HG03575 (cell line): Measurements from ENCODE around the gene TNS3.

Experiments used
- ATAC-seq: cut with Tn5 transposase; IDR thresholded peaks from one replicate; pipeline ENCODE4 v1.9.1; 2021; ENCODE audit not compliant: unreplicated experiment, insufficient number of reproducible peaks, low FRiP score; ENCODE audit errors: extremely low read depth

Gene TNS3

DNA sequence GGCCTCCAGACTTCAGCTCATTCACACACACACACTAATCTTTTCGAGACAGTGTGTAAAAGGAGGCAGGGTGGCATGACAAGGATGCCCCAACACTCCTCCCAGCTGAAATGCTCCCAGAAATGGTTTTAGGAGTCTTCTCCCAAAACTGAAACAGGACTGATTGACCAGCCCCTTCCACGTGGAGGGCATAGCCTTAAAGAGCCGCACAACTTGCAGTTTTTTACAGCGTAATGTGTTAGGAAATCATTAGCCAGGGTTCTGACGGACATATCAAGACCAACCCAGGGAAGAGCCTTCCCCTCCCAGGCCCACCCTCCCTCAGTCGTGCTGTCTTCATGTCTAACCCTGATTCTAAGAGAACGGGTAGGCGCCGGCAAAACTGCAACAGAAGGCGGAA lies 224.6 kb downstream of the TNS3 start:
- ATAC-seq = no peak

DNA sequence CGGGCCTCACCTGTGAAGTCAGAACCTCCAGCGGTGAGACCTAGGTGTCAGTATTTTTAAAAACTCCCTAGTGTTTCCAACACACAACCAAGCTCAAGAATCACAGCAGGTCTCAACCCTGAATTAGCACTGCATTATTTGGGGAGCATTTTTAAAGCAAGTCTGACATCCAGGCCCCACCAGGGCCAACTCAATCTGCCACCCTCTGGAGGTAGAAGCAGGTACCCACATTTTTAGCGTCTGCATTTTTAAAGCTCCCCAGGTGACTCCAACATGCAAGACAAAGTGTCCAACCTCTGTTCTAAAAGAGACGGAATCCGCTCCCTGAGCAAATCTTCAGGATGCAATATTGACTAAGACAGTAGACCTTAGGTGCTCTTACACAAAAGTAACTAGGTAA lies 225.7 kb downstream of the TNS3 start:
- ATAC-seq = no peak

DNA sequence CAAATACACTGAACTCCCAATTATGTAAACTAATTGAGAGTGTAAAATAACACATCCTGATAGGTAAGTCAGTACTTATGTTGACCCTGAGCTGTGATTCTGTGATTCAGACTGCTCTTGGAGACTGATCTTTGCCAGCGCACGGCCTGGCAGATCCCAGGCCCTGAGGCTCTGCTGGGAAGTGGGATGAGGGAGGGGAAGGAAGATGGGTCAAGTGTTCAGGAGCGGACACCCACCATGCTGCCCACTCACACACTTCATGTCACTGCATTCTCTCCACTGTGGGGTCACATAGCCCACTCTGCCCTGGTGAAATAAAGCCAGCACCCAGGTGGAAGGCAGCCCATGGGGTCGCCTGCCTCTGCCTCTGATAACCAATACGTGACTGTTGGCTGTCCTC lies 226.2 kb downstream of the TNS3 start:
- no peak for ATAC-seq

DNA sequence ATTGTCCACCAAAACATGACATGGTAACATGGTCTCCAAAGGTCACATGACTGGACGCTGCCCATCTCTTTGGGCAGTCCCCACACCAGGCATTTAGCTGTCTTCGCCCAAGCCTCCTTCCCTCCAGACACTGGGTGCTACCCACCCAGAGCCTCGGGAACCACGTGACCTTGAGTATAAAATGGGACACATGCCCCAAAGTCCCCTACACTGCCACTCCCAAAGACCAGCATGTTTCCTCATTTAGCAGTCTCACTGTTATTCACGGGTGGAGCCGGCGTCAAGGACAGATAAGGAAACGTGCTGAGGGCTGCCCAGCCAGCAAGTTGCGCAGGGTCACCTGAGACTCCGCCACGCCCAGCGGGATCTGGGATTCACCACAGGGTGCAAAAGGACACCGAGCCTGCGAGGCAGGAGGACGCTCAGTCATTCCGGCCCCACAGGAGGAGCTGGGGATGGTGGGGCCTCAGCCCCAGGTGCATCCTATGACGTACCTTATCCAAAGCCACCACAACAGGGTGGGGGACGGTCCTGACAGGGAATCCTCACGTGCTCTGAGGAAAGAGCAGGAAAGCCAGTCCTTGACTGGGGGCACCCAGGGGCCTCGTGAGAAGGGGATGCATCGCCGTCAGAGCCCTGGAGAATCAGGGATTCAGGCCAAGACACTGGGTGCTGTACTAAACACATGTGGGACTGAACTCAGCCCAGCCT lies 226.9 kb downstream of the TNS3 start:
- no peak for ATAC-seq

DNA sequence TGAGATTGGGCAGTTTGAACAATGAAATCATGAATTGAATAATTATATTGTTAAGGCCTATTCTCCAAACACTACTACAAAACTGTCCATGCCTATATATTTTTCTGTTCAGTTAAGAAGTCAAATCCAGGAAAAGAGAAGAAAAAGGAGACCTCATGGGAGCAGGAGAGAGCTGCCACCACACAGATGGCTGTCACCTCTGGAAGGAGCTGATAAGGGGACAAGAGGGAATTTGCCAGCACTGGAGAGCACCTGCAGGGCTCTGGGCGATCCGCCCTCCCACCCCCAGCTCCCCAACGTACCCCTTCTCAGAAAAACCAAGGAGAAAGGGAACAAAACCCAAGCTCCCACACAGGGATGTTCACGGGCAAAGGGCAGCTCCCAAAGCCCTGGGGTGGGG lies 227.8 kb downstream of the TNS3 start:
- ATAC-seq = no peak

DNA sequence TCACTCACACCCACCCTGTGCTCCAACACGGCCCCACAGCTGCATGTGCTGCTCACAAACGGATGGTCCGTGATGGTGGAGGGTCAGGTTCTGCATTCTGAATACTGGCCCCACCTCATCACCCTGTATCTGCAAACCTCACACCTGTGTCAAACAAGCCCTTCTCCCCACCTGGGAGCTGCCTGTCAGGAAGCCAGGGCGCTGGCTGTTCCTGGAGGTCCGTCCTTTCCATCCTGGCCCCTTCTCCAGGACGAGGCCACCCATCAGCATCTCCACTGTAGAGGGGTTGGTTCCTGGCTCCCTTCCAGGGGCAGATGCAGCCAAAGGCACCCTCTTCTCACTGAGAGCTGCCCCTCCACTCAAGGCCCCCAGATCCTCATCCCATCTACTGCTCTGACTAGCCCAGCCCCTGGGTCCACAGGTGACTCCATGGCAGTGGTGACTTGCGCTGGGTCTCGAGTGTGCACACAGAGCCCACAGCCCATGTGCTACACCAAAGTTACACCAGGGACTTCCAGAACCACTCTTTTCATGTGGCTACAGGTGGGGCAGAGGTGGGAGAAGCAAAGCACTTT lies 229.4 kb downstream of the TNS3 start:
- ATAC-seq = no peak

DNA sequence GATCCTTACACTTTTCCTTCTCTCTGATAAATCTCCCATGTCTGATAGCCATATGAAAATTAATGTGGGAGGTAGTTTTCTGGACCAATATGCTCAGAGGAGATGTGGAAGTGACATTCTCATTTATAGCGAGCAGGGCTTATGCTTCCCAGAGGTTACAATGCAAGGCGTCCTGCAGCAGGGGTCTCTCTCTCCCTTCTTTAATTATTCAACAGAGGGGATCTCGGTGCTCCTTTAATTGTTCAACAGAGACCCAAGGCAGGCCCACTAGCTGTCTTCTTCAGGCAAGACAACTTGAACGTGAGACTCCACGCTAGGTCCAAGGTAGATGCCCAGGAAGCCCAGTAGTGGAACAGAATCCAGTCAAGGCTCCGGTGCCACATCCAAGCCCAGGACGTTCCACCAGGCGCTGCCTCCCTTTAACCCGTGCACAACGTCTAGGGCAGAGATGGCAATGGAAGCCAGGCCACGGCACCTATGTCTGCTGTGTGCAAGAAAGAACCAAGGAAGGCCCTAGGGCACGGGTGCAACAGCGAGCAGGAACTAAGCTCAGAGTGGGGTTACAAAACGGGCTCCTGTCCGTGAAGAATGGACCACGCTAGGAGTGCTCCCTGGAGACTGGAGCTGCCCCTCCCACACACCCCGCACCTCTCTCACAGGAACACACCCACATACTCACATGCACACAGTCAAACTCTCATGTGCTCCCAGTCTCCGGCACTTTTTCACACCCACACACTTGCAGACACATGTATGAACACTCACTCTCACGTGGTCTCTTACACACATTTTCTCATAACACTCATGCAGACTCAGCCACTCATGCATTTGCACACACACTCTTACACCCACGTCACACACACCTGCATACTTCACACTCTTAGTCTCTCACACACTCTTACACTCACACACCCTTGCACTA lies 230.4 kb downstream of the TNS3 start:
- no peak for ATAC-seq

DNA sequence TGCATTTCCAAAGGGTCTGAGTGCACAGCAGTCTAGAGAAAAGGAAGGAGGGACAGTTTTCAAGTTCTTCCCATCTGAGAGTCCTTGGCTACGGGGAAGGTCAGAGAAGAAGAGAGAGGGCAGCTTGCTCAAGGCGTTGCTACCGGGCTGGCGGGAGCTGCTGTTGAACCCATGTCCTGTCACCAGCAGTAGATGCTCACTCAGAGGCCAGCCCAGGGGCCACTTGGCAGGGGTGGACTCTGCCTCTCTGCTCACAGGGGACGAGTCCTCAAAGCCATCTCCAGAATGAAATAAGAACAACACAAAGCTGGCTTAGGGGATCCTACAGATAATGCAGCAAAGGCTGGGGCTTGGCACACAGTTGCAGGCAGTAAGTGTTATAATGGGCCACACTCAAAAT lies 231.5 kb downstream of the TNS3 start:
- no peak for ATAC-seq

DNA sequence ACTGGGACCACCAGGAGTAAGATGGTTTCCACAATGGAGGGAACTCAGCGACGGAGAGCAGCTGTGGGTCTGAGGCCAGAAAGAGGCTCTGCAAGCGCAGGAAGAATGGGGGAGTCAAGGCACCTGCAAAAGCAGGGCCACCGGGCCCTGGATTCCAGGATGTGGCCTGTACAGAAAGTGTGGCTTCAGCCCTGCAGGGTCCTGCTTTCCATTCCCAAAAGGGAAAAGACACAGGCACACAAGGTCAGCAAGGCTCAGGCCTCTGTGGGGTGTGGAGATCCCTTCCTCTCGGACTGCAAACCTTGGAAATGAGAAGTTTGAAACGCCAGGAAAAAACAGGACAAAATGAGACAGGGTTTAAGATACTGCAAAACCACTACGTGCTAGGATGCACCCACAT lies 232.5 kb downstream of the TNS3 start:
- ATAC-seq = no peak

DNA sequence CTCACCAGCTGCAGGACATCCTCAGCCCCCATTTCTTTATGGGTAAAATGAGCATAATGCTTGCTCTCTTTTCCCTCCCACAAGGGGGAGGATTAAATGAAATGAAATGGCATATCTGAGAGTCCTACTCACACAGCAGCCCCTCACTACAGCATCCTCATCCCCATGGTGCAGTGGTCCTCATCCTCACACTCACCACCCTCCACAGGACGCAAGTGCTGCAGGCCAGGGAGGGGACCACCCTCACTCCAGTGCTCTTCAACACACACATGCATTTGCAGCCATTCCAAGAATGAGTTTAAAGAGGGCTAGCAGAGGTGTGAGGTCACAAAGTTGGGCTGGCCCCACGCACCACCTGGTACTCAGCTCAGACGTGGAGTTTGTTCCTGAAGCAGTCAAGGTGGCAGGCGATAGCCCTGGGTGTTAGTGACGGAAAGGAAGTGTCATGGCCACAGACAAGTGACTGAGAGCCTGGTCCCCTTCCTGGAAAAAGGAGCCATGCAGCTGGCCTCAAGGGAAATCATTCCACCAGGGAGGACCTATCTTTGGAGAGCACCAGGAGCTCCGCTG lies 234.0 kb downstream of the TNS3 start:
- no peak for ATAC-seq

DNA sequence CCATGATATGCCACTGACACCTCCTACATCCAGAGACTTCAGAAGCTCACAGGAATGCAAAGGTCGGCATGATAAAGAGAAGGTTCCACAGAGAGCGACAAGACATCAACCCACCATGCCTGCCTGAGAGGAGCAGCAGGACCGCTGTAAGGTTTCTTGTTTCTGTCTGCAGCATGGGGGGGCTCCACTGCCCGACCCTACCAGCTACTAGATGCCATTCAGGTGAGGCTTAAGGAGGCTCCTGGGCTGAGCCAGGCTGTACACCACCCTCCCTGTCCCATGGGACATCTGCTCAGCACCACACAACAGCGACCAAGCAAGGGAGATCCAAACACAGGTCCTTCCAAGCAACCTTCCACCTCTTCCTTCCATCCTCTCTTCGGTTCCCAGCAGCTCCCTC lies 234.6 kb downstream of the TNS3 start:
- ATAC-seq = no peak

DNA sequence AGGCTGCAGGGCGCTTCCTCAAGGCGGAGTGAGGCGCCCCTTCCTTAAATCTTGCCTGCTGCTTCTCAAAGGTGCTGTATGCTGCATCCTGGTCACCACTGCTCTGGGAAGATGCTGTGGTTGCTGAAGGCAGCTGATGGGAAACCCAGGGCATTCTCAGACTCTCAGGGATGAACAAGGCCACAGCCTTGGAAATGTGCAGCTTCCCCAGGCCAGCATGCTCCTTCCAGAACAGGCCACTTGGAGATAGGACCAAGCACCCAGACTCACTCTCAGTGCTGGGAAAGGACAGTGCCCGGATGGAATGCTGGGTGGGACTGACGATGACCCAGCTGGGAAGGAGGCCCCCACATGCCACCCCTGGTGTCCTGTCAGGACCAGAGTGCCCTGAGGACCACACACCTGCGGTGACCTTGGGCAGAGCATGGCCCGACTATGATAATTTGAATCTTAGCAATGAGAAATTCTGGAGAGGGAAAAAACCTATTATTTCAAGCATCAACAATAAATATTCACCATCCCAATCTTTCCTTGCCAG lies 235.5 kb downstream of the TNS3 start:
- no peak for ATAC-seq

DNA sequence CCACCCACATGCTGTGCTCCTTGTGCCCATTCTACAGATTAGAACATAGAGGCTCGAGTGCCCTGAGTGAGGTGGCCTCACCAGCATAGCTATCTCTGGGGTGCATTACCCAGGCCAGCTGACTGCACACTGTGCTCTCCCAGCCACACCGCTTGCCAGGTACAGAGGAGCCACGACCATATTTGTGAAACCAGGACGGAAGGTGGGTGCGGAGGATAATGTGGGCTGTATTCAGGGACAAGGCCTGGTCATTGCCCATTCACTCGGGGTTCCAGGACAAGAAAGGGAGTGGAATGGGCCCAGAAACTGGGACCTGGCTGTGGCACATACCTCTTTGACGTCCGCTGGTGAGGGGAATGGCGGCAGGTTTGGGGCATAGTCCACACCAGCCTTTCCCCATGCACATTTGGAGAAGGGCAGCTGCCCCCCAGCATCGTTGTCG lies 236.0 kb downstream of the TNS3 start:
- no peak for ATAC-seq

DNA sequence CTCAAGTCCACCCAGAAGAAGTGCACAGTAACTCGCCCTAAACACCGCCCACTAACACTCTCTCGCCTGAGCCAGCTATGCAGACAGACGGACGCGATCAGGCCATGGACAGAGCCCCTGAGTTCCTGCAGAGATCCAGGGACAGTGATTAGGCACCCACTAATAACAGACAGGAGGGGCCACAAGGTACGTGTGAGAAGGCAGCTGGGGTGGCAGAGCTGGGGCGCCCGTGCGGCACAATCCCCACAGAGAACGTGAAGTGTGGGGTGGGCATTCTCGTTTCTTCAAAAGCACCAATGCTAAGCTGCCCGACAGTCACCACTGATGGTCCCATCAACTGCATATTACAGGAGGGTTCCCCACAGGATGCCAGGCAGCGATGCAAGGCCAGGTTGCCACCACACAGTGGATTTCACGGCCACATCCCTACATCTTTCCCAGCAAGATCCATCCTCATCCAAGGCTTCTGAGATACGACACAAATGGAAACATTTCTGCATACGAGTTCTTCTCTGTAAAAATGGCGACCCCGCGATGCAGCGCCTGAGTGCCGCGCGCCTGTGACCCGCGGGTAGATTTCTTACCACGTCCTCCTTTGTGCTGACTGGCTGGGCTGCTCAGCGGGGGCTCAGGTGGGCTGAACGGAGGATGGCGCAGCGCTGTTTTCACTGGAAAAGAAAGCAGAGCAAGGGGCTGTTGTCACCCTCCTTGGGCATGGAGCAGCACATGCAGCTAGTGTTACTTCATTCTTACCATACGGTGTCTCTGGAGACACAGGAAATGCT lies 237.5 kb downstream of the TNS3 start:
- ATAC-seq = no peak

DNA sequence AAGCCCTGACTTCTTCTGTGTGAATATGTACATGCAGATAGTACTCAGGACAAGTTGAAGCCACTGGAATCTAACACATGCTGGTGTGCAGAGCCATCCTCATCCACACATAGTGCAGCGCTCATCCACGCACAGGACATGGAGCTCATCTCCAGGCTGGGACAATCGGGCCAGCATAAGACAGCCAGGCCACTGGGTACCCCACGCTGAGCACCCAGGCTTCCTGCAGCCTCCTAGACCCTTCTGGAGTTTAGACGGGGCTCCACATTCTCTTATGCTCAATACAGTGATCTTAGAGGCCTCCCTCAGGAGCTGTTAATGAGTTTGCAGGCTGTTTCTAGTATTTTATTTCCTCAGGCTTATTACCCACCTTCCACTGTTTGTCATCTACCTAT lies 238.9 kb downstream of the TNS3 start:
- no peak for ATAC-seq

DNA sequence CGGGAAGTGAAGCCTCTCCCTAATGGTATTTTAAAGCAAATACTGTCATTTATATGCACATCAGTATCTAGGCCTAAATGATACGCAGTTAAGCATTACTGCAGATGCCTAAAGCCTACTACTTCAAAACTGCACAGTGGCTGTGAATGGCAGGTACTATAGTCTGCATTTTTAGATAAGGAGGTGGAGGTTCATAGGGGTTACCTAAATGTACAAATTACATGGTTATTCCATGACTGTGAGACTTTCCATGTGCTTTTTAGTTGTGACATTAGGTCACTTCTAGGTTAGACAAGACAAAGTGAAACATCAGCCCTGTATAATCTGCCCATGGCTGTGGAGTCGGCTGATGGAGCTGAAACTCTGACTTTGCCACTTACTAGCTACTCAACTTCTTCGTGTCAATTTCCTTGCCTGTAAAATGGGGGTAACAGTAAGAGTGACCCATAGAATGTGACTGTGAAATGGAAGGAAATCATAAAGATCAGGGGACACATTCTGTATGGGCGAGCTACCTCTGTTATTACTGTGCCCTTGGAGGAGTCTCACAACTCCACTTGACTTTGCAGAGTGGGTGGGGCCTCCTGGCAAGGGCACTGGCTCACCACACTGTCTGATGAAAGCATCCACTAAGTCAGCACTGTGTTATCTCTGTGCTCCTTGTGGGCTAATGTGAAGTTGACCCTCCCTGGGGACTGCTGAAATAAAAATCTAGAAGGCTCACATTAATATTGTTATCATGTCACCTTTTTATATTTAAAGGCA lies 239.4 kb downstream of the TNS3 start:
- ATAC-seq = no peak

DNA sequence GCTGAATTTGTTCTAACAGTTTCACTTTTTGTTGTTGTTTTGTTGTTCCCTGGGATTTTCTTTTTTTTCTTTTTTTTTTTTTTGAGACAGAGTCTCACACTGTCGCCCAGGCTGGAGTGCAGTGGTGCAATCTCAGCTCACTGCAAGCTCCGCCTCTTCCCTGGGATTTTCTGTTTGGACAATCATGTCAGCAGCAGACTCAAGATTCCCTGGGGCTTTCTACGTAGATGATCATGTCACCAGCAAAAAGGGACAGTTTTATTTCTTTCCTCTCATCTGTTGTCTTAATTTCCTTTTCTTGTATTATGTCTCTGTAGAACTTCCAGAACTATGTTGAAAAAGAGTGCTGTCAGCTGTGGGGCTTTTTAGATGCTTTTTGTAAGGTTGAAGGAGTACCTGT lies 241.4 kb downstream of the TNS3 start:
- ATAC-seq = no peak

DNA sequence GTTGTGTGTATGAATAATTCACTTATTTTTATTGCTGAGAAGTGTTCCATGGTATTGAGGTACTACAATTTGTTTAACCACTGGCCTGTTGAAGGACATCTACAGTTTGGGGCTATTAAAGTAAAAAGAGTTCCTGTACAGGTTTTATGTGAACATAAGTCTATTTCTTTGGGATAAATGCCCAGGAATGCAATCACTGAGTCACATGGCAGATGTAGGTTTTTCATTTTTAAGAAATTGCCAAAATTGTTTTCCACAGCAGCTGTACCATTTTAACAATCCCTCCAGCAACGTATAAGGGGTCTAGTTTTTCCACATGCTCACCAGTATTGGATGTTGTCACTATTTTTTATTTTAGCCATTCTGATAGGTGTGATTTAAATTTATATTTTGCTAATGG lies 243.9 kb downstream of the TNS3 start:
- no peak for ATAC-seq
